Endothelial cell (in vitro differentiated cells): Measurements from ENCODE around the gene PDIA6. TPM values are rescaled to one million over a fixed set of nuclear protein-coding genes. Genes with fewer than 3 reads are reported as not detected.

ENCODE experiments used
- DNase-seq: peaks from one replicate; pipeline ENCODE4 v3.0.0; 2021; ENCODE audit warnings: low spot score
- H3K27ac Mint-ChIP-seq: one replicate; pipeline ENCODE4 v1.8.0; 2021; ENCODE audit warnings: mixed read lengths, inconsistent platforms; ENCODE audit not compliant: unreplicated experiment
- H3K27me3 Mint-ChIP-seq: one replicate; pipeline ENCODE4 v1.8.0; 2021; ENCODE audit warnings: mild to moderate bottlenecking, moderate library complexity, mixed read lengths, inconsistent platforms; ENCODE audit not compliant: unreplicated experiment
- H3K36me3 Mint-ChIP-seq: one replicate; pipeline ENCODE4 v1.8.0; 2021; ENCODE audit warnings: mild to moderate bottlenecking, low read depth, mixed read lengths, inconsistent platforms; ENCODE audit not compliant: unreplicated experiment
- H3K4me1 Mint-ChIP-seq: one replicate; pipeline ENCODE4 v1.8.0; 2021; ENCODE audit warnings: mild to moderate bottlenecking, mixed read lengths, inconsistent platforms; ENCODE audit not compliant: unreplicated experiment
- H3K4me3 Mint-ChIP-seq: one replicate; pipeline ENCODE4 v1.8.0; 2021; ENCODE audit warnings: mild to moderate bottlenecking, mixed read lengths, inconsistent platforms; ENCODE audit not compliant: unreplicated experiment
- H3K9me3 Mint-ChIP-seq: one replicate; pipeline ENCODE4 v1.8.0; 2021; ENCODE audit warnings: mixed read lengths, inconsistent platforms; ENCODE audit not compliant: unreplicated experiment
- total RNA-seq: library from RNA; stranded (reverse); fragmentation: NEBNext Ultra II Directional; extraction: Animal tissue kit (Norgen Biotek cat#: 25700); gene quantifications from one replicate; pipeline ENCODE4 v1.2.1, GENCODE V29; 2021; ENCODE audit not compliant: unreplicated experiment
- TF ChIP-seq, protein P1 (sequence below): fragments of 200-600 bp; sonication (generic); IDR thresholded peaks from one replicate; pipeline ENCODE4 v1.5.0; 2021; ENCODE audit warnings: antibody characterized with exemption; ENCODE audit not compliant: unreplicated experiment

PDIA6 gene
- total RNA-seq, 1 donor from 2014 or later: 292 TPM

DNA sequence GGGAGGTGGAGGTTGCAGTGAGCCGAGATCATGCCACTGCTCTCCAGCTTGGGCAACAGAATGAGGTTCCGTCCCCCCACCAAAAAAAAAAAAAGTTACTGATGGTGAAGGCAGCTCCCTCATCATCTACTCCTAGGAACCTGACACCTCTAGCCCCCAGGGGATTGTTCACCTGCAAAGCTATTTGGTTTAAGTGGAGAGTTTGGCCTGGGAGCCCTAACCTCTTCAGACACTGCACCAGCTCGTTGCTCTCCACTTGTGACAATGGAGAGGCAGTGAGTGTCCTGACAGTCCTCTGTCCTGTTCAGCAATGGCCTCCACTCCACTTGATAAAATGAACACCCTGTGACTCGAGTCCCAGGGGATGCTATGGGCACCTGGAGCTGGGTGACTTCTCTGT is 47.7 kb downstream of the PDIA6 start:
- Mint-ChIP-seq H3K4me1 (peaks cover 4% of the 10 kb centered on the region), H3K27me3 (no peaks in the 10 kb centered on the region), H3K36me3 (no peaks in the 10 kb centered on the region), H3K27ac (no peak overlapping the region), H3K4me3 (no peak overlapping the region), H3K9me3 (no peaks in the 10 kb centered on the region)
- no peak for DNase-seq
- TF ChIP-seq, protein P1, sequence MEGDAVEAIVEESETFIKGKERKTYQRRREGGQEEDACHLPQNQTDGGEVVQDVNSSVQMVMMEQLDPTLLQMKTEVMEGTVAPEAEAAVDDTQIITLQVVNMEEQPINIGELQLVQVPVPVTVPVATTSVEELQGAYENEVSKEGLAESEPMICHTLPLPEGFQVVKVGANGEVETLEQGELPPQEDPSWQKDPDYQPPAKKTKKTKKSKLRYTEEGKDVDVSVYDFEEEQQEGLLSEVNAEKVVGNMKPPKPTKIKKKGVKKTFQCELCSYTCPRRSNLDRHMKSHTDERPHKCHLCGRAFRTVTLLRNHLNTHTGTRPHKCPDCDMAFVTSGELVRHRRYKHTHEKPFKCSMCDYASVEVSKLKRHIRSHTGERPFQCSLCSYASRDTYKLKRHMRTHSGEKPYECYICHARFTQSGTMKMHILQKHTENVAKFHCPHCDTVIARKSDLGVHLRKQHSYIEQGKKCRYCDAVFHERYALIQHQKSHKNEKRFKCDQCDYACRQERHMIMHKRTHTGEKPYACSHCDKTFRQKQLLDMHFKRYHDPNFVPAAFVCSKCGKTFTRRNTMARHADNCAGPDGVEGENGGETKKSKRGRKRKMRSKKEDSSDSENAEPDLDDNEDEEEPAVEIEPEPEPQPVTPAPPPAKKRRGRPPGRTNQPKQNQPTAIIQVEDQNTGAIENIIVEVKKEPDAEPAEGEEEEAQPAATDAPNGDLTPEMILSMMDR: no peak

DNA sequence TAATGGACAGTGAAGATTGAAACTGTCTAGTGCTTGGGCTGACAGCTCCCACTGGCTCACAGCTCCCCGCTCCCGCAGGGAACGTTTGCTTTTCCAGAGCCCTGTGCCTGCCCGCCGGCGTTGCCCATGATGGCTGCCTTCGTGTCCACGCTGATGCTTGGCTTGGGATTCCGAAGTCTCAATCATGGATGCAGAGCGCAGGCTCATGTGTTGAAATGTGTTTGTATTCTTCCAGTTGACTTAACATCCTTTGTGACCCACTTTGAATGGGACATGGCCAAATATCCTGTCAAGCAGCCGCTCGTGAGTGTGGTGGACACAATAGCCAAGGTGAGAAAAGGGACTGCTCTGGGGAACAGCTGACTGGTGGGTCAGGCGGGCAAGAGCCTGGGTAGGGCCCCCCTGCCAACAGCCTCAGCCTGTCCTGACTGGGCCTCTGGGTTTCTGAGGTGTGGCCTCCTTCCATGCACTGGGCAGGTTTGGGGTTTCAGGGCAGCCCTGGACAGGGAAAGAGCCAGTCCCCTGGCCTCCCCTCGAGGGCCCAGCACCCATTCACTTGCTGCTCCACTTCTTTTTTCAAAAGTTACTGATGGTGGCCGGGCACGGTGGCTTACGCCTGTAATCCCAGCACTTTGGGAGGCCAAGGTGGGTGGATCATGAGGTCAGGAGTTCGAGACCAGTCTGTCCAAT is 48.3 kb downstream of the PDIA6 start:
- no peak for DNase-seq
- H3K9me3 Mint-ChIP-seq: no peaks in the 10 kb centered on the region
- TF ChIP-seq, protein P1: no peak
- no peaks in the 10 kb centered on the region for H3K27me3 Mint-ChIP-seq
- no peak overlapping the region for H3K27ac Mint-ChIP-seq
- H3K36me3 Mint-ChIP-seq: no peaks in the 10 kb centered on the region
- no peak overlapping the region for H3K4me3 Mint-ChIP-seq
- H3K4me1 Mint-ChIP-seq: peaks cover 4% of the 10 kb centered on the region

DNA sequence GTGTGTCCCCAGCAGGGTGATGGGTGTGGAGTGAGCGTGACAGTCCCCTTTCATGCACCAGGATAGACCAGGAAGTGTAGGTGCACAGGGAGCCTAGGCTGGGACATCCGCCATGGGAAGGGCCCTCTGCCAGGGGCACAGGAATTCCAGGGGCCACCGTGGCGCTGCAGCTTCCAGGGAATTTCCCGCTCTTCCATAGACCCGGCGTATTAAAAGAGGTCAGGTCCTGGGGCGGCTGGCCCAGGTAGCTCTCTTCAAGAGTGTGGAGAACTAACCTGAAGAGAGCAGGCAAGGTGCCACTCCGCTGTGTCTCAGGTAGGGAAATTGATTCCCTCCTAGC is 49.2 kb downstream of the PDIA6 start:
- Mint-ChIP-seq H3K4me1 (peaks cover 4% of the 10 kb centered on the region), H3K27ac (no peak overlapping the region)

DNA sequence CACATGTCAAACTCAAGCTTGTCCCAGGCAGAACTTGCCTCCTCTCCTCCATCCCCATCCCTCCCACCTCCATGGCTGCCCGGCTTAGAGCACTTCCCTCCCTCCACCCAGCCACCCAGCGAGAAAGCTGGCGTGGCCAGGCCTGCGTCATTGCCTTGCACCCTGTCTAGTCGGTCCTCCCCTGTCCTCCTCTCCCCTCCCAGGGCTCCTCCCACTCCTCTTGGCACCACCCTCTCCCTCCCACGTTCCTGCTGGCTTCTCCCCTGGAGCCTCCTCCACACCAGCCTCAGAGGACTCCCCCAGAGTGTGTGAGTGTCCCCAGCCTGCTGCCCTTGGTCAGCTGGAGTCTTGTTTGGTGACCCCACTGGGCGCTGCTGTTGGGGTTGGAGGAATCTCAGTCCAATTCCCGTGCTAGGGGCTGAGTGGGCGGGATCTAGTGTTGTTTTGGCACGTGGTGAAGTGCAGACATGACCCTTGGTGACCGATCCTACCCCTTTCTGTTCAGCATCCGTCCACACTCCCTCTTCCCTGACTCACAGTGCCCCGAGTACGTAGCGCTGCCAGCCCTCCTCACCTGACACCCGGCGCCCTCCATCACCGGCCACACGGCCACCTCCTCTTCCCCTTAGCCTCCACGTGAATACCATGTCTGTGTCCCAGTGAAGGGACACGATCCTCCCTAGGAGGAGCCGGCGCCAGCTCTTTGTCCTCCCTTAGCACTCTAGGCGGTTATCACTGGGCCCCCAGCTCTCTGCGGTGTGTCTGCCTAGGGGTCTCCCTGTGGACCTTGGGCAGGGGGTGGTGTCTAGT is 49.7 kb downstream of the PDIA6 start:
- no peak overlapping the region for H3K4me3 Mint-ChIP-seq
- H3K4me1 Mint-ChIP-seq: peaks cover 4% of the 10 kb centered on the region
- H3K27ac Mint-ChIP-seq: no peak overlapping the region
- DNase-seq: no peak
- H3K27me3 Mint-ChIP-seq: peaks cover 2% of the 10 kb centered on the region
- TF ChIP-seq, protein P1: no peak
- no peaks in the 10 kb centered on the region for H3K9me3 Mint-ChIP-seq
- no peaks in the 10 kb centered on the region for H3K36me3 Mint-ChIP-seq

More for the DNA sequence above, 49.2 kb downstream of the PDIA6 start:
- no peaks in the 10 kb centered on the region for H3K36me3 Mint-ChIP-seq
- no peak for DNase-seq
- peaks cover 2% of the 10 kb centered on the region for H3K27me3 Mint-ChIP-seq
- no peaks in the 10 kb centered on the region for H3K9me3 Mint-ChIP-seq
- TF ChIP-seq, protein P1: no peak
- H3K4me3 Mint-ChIP-seq: no peak overlapping the region

DNA sequence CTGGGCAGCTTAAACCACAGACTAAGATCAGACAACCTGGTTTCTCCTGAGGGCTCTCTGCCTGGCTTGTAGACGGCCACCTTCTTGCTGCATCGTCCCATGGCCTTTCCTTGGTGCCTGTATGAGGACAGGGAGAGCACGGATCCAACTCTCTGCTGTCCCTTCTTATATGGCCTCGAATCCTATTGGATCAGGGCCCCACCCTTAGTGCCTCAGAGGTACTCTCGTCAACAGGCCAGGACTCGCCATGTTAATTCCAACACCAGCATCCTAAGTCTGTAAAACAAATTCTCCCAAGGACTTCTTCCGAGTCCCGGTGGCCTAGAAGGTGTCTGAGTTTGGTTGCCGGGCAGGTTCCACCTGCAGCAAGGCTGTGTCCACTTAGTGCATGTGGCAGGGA is 51.0 kb downstream of the PDIA6 start:
- H3K9me3 Mint-ChIP-seq: no peaks in the 10 kb centered on the region
- no peak overlapping the region for H3K4me3 Mint-ChIP-seq
- H3K4me1 Mint-ChIP-seq: peaks cover 4% of the 10 kb centered on the region
- no peaks in the 10 kb centered on the region for H3K36me3 Mint-ChIP-seq
- no peak for DNase-seq
- H3K27ac Mint-ChIP-seq: no peak overlapping the region
- peaks cover 2% of the 10 kb centered on the region for H3K27me3 Mint-ChIP-seq
- TF ChIP-seq, protein P1: no peak
